Ecto neural progenitor cell (in vitro differentiated cells): Measurements from ENCODE around the gene EZR.

Experiments
- DNase-seq: peaks from one replicate; pipeline ENCODE4 v3.0.0-alpha.2; 2018; ENCODE audit warnings: low spot score

The EZR gene

DNA sequence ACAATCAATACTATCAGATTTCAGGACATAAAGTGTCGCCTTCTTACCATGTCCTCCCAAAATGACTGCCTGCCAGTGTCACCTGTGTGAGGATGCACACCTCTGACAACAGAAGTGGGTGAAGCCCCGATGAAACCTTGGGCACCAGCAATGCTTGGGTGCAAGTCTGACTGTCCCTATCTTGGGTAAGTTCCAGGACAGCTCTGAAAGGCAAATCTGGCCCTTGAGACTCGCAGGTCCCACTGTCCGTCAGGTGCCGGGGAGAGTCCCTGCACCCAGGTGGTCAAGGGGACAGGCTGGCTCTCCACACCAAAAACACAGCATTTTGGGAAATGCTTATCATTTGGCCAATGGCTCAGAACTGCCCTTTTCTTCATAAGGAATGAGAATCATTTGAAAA, 43.3 kb downstream of the EZR start:
- no peak for DNase-seq

DNA sequence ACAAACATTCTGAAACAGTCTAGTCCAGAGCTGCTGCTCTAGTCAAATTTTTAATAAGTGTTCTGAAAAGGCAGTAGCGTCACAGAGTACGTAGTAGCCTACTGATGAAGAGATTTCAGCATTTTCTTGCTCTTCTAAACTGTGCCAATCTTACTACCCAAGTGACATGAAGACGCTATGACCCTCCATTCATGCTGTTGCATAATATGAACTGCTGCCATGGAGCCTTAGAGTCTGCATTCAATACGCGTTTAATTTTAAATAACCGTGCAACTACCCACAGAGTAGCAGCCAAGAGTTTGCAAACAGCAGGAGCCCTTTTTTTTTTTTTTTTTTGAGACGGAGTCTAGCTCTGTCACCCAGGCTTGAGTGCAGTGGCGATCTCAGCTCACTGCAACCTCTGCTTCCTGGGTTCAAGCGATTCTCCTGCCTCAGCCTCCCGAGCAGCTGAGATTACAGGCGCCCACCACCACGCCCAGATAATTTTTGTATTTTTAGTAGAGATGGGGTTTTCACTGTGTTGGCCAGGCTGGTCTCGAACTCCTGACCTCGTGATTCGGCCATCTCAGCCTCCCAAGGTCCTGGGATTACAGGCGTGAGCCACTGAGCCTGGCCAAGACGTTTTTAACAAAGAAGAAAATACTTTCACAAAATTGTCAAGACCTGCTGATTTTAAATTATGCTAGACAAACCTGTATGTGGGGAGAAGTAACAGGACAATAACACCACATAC, 44.3 kb downstream of the EZR start:
- DNase-seq: no peak

DNA sequence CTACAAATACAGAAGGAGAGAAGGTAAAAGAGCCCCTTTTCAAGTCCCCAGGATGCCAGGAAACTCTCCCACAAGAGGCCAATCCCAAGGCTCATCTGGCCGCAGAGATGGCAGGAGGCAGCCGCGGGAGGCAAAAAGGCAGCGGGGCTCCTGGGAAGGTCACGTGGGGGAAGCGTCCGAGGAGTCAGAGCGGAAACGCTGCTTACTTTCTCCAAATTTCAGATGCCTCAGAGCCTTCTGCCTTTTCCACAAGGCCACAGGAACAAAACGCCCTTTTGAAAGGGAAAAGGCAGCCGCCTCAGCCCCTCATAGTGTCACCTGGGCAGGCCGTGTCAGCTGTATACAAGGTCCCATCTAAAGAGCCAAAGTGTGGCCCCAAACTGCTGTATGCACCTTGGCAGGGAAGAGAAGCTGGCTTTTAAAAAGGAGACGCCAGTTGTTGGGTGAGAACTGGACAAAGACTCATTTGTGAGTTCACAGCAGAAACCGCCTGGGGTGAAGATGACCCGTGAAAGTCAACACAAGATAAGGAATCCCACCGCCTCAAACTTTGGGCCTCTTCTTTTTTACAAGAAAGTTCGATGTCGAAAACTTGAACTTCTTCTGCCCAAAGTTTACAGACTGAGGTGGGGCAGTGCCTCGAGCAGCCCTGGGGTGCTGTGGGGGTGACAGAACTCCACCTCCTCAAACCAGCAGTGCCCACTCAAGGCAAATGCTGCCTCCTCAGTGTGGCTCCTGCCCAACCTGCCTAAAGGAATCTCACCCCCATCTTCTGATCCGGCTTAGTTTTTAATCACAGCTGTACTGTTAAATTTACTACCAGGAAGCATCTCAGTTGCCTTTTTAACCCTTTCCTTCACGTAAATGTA, 45.4 kb downstream of the EZR start:
- DNase-seq: no peak

DNA sequence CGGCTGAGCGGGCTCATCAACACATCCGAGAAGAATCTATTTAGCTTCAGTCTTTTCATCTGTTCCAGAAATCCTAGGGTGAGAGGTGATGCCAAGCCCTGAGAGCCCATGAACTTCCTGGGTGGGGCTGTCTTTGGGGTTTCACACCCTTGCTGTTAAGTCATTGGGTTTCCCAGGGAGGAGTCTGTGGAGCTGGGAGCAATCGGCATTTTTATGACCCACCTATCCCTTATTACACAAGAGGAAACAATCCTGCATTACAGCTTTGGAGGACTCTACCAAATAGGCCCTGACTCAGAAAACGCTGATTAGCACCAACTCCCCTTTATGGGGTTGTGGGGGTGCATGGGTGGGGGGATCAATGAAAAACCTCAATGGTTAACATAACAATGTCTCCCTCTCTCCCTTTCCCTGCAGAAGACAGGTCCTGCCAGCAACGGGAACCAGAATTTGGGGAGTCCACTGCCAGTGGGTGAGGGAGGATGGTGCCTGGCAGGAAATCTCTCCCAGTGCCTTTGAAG, 46.3 kb downstream of the EZR start:
- no peak for DNase-seq

DNA sequence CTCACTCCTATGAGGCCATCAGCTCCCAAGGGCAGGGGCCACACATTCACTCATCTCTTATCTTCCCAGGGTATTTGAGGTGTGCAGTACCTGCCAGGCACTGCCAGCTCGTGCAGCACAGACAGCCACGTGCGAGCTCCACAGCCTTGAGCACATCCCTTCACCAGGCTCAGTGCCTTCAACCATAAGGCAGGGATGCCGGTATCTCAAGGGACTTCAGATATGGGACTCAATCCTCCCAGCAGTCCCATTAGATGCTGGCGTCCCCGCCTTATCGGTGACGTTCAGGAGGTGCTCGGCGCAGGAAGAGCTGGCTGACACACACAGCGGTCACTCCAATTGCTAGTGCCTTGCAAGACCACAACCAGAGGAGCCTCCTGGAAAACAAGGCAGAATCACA, 47.0 kb downstream of the EZR start:
- no peak for DNase-seq

DNA sequence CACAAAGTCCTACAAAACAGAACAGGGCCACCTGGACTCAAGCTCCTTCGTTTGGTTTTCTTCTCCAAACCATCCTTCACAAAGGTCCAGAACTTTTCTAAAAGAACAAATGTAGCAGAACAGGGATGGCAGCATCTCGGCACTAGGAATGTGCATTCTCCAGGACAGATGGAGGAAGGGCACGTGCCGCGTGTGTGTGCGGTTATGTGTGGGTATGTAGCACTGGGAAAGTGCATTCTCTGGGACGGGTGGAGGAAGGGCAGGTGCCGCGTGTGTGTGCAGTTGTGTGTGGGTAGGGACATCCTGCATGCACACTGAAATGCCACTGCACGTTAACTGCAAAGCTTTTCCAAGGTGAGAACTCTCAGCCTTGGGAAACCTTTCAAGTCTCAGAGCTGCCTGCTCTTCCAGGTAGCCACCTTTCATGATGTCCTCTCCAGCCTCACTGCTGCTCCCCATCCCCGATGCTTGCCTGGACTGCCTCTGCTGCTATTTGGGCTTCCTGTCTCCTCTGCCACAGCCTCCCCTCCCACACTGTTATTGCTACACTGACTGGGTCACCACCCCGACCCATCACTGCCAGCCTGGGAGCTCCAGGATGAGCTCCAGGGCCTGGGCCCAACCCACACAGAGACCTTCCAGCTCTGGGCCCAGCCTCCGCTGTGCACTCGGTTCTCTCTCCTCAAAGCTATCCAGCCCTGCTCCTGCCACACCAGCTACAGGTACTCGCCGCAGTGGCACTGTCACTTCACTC, 47.6 kb downstream of the EZR start:
- no peak for DNase-seq

DNA sequence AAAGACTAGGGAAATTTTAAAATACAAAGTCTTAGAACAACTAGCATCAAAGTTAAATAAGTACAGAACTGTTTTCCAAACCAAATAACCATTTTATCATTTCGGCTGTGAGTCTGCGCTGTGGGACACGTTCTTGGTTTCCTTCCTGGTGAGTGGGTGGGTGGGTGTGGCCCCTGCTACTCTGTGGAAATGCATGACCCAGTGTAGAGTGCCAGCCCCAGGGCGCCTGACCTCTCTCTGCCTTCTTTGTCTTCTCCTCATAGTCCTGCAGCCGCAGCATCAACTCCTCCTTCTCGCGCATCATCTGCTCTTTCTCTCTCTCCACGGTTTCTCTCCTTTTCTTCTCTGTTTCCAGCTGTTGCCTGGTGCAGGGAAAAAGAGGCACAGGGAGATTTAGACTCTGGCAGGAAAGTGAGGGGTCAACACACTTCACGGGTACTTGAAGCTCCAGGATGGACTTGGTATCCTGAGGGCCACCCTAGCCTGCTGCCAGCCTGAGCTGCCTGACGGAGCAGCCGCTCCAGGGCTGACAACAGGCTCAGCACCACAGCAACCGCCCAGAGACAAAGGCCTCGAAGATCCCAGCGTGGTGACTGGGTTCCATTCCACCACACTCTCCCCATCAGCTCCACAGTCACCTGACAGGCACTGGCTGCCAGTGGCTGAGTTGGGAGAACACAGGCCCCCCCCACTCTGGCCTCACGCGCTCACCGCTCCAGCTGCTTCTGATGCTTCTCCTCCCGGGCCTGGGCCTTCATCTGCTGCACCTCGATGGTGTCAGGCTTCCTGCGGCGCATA, 48.4 kb downstream of the EZR start:
- DNase-seq: no peak

DNA sequence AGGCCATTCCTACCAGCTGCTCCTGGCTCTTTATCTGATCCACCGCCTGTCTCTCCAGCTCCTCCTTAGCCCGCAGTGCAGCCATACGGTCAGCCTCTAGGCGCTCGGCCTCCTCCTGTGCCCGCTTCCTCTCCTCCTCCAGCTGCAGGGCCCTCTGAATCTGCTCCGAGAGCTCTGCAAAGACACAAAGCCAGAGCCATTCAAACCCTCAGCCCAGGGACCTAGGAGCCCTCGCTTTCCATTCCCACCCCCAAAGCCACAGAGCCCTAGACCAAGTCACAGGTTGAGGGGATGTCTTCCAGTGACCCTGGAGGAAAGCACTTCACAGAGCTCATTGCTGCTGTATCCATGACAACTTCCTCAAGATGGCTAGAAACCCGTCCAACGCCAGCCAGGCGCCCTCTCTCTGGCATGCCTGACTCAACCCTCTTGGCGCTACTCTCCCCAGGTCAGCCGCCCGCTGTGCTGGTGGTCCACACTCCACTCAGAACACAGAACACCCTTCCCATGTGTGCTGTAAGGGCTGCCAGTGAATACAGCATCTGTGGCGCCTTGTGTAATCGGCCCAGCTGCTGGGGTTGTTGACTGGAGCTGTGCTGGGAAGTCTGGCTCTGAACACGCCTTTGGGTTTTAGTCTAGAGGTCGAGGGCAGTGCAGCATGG, 49.3 kb downstream of the EZR start:
- no peak for DNase-seq

DNA sequence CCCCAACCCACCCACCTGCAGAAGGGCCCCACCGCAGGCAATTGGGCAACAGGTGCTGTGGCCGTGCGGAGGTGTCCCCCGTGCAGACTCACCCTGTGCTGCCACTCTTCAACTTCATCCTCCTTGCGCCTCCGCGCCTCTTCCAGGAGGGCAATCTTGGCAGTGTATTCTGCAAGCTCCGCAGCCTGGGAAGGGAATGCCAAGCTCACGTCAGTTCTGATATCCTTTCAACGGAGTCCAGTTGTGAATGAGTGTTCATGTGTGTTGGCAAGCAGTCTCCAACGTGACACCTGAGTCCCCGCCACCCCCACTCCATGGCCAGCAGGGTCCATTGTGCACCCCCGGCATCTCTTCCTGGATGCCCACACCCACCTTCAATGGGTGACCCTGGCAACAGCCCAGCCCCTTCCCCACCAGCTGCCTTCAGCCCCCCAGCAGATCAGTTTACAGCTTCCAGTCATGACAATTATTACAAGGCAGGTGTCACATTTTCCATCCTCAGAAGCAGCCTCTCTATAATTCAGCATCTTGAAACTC, 49.9 kb downstream of the EZR start:
- DNase-seq: no peak

DNA sequence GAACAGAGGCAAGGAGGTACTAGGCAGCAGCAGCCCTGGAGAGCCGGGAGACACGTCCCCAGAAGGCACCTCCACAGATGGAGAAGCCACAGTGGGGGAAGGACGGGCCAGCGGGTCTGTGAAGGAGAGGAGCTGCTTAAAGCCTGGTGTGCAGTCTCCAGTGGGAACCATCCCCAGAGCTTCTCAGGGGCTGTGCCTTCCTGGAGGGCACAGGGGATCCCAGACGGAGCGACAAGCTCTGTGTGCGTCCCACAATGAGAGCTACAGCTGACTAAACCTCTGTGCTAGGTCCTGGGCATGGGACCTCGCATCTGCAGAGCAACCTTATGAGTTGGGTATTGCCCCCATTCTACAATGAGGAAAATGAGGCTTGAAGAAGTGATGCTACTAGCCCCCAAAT, 50.7 kb downstream of the EZR start:
- DNase-seq: no peak

DNA sequence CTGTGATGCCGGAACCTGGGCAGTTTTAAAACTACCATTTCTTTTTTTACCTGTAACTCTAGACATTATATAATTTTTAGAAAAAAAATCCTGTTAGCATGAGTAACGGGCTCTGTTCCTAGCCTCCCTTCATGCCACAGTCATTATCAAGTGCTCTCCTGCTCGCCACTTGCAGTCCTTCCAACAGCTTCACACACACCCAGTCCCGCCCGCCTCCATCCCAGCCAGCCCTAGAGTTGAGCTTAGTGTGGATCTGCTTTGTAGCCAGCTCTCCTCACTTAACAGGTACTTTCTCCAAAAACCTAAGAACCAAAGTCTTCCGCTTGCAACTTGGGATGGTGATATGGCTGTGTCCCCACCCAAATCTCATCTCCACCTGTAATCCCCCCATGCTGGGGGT, 51.5 kb downstream of the EZR start:
- DNase-seq: no peak

DNA sequence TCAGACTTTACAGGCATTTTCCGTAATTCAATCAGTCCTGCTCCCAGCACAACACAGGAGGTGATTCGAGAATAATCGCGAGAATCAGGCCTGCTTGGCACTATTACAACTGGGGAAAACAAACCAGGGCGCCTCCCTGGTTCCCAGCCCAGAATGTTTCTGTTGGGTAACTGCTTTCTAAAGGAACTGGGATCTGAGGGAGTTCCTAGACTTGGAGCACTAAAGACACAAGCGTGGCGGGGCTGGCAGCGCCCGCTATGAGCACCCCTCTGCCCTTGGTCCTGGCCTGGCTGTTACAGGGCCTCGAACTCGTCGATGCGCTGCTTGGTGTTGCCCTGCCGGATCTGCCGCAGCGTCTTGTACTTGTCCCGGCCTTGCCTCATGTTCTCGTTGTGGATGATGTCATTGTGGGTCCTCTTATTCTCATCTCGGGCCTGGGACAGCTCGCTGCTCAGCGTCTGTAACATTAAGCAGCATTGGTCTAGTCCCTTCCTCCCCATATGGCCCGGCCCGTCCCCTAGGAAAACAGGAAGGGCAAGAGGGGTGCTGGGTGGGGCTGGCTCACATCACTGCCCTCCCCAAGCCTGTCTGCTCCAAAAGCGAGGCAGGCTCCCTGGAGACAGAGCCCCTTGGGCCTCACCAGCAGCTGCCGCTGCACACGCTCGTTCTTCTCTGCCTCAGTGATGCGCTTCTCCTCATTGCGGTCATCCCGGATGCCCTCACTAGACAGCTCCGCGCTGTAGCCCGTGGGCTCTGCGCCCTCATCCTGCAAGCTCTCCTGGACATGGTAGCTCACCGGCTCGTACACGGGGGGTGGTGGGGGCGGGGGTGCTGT, 52.3 kb downstream of the EZR start:
- no peak for DNase-seq

DNA sequence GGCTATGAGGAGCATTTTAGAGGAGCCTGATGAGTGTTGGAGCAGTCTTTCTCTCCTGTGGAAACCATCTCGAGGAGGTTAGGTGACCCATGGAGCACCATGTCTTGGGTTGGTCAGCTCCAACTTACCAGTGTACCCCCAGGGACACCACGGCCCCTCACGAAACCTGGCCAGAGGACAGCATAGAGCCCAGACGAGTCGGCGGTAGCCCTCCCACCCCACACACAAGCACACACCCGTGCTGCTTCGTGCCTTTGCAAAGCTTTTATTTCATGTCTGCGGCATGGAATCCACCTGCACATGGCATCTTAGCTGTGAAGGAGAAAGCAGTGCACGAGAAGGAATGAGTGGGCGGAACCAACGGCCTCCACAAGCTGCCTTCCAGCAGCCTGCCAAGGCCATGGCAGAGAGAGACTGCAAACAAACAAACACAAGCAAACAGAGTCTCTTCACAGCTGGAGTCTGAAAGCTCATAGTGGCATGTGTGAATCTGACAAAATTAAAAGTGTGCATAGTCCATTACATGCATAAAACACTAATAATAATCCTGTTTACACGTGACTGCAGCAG, 53.6 kb downstream of the EZR start:
- DNase-seq: no peak

DNA sequence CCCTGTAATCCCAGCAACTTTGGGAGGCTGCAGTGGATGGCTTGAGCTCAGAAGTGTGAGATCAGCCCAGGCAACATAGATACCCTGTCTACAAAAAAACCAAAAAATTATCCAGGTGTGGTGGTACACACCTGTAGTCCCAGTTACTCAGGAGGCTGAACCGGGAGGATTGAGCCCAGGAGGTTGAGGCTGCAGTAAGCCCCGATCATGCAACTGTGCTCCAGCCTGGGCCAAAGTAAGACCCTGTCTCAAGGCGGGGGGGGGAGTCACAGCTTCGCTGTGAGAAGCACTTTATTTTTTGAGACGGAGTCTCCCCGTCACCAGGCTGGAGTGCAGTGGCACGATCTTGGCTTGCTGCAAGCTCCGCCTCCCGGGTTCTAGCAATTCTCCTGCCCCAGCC, 54.2 kb downstream of the EZR start:
- no peak for DNase-seq

DNA sequence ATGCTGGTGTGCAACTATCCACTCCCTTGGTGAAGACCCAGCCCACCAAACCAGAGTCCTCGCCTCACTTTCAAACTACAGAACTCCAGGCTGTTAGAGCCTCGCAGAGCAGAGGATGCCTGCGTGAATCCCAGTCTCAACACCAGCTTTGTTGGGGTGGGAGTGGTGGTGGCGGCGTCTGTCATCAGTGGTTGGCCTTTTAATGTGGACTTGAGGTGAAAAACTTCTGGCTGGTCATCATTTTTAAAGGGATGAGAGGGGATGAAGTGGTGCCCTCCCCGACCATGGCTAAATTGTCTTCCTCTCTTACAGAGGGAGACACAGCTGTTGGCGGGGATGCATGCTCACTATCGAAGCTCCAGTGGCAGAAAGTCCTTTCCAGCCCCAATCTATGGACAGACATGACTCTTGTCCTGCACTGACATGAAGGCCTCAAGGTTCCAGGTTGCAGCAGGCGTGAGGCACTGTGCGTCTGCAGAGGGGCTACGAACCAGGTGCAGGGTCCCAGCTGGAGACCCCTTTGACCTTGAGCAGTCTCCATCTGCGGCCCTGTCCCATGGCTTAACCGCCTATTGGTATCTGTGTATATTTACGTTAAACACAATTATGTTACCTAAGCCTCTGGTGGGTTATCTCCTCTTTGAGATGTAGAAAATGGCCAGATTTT, 54.9 kb downstream of the EZR start:
- DNase-seq: no peak

DNA sequence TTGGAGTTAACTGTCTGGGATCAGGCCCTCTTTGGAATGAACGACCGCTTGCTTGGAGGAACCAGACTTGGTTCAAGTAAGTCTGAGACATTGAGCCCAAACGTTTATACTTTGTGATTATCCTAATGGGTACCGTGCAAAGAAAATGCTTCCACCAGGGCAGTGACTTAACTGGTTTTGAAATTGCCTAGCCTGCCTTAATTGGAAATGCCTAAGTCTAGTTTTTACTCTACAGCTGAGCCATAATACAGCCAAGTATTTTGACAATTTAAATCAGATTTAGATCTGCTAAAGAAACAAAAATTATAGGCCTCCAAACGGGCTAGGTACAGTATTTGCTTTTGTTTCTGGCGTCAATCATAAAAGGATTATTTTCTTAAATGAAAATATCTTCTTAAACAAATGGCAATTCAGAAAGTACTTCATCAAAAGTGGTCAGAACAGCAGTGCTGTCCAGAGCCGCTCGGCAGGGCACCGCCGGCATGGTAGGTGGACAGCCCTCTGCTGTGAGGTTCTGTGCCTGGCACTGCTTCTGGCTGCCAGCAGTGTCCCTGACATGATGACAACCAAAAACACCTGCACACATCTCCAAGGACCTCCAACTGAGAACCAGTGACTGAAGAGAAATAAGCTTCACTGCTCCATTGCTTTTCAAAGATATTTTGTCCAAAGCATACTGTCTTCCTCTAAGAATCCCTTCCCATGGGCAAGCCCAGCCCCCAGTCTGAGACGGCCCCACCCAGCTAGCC, 55.6 kb downstream of the EZR start:
- no peak for DNase-seq

DNA sequence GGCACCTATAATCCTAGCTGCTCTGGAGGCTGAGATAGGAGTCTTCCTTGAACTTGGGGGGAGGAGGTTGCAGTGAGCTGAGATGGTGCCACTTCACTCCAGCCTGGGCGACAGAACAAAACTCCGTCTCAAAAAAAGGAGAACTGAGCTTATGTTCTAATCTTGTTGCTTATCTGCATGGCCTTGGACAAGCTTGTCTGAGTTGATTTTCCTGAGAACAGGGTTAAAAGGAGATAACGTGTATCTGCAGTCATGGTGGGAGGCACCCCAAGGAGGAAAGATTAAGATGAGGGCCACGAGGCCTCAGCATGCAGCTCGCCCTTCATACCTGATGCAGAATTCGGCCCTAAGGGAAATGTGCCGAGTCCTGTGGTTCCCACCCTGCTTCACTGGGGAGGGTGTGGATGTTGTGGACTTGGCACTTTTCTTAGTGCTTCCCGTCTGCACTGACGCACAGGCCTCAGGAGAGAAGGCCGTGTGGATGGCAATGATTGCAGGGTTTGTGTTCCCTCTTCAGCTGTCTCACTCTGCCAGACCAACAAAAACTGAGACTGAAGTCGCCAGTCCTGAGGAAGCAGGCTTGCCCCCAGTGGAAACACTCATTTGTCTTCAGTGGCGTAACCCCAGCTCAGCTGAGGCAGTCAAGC, 56.3 kb downstream of the EZR start:
- DNase-seq: no peak

DNA sequence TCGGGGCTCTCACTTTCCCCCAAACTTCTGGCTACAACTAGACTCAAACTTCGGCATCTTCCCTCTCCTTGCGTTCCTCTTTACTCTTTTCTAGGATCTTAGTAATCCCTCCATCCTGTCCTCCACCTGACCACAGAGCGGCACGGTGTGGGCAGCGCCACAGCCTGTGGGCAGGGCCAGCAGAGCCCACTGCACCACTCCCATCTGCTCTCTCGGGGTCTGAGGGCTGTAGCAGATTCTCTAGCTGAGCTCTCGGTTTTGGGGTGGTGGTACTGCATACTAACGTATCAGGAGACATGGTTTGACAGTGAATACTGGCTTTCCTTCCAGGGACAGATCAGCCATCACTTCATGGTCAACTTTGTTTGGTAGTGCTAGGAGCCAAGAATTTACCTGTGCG, 57.4 kb downstream of the EZR start:
- no peak for DNase-seq
